ENCODE results near the gene NLE1.

NLE1 gene

GRCh38 chr17:35166526-35166925 is 24.4 kb upstream of the NLE1 start:
- TF ChIP-seq FOXK2 (IDR thresholded peaks at IDR 0.05) (no peak), CTBP1 (IDR thresholded peaks at IDR 0.05; ENCODE audit: borderline replicate concordance) (no peak), ELF4 (IDR thresholded peaks at IDR 0.05) (no peak), SUZ12 (IDR thresholded peaks at IDR 0.05) (no peak), SP1 (IDR thresholded peaks at IDR 0.05) (no peak), NFRKB (IDR thresholded peaks at IDR 0.05) (no peak), ZNF384 (IDR thresholded peaks at IDR 0.05) (no peak), BHLHE40 (IDR thresholded peaks at IDR 0.05; ENCODE audit: borderline replicate concordance) (no peak), FOXA1 (IDR thresholded peaks at IDR 0.05) (no peak), FOXM1 (IDR thresholded peaks at IDR 0.05; ENCODE audit: borderline replicate concordance) (no peak), L3MBTL2 (conservative IDR thresholded peaks at IDR 0.05) (no peak)
- no peak for DNase-seq (ENCODE audit: extremely low spot score)
- CTCF ChIA-PET: interaction anchor here (0.6 to 1.0 kb wide), 2 partner anchors 17 to 373 kb away, joined by 3 read pairs; no protein-coding TSS in a partner anchor
- POLR2A ChIA-PET: no interaction called here

GRCh38 chr17:35164716-35165115 is 22.6 kb upstream of the NLE1 start:
- DNase-seq (ENCODE audit: extremely low spot score): no peak
- ChIA-PET POLR2A (interaction anchor here (0.6 kb wide), 1 partner anchor 647 kb away, joined by 3 read pairs; no protein-coding TSS in a partner anchor), CTCF (no interaction called here)
- TF ChIP-seq FOXK2 (IDR thresholded peaks at IDR 0.05): no peak
- no peak for TF ChIP-seq CTBP1 (IDR thresholded peaks at IDR 0.05; ENCODE audit: borderline replicate concordance)
- no peak for TF ChIP-seq SUZ12 (IDR thresholded peaks at IDR 0.05)
- no peak for TF ChIP-seq ELF4 (IDR thresholded peaks at IDR 0.05)
- no peak for TF ChIP-seq PKNOX1 (IDR thresholded peaks at IDR 0.05)

GRCh38 chr17:35163886-35164285 is 21.8 kb upstream of the NLE1 start:
- DNase-seq (ENCODE audit: extremely low spot score): no peak
- TF ChIP-seq FOXA1 (IDR thresholded peaks at IDR 0.05) (no peak), BHLHE40 (IDR thresholded peaks at IDR 0.05; ENCODE audit: borderline replicate concordance) (no peak), PKNOX1 (IDR thresholded peaks at IDR 0.05) (no peak), SUZ12 (IDR thresholded peaks at IDR 0.05) (no peak)
- ChIA-PET POLR2A (no interaction called here), CTCF (no interaction called here)

GRCh38 chr17:35162755-35163154 is 20.7 kb upstream of the NLE1 start:
- DNase-seq (ENCODE audit: extremely low spot score): no peak
- POLR2A ChIA-PET: no interaction called here
- CTCF ChIA-PET: no interaction called here
- no peak for TF ChIP-seq ARNT (IDR thresholded peaks at IDR 0.05)
- TF ChIP-seq FOXA1 (IDR thresholded peaks at IDR 0.05): no peak
- TF ChIP-seq PKNOX1 (IDR thresholded peaks at IDR 0.05): no peak
- TF ChIP-seq LEF1 (IDR thresholded peaks at IDR 0.05; ENCODE audit: borderline replicate concordance): no peak
- no peak for TF ChIP-seq TARDBP (IDR thresholded peaks at IDR 0.05)
- no peak for TF ChIP-seq SUZ12 (IDR thresholded peaks at IDR 0.05)
- TF ChIP-seq NFRKB (IDR thresholded peaks at IDR 0.05): no peak
- TF ChIP-seq HDGF (IDR thresholded peaks at IDR 0.05; ENCODE audit: borderline replicate concordance): no peak
- TF ChIP-seq CTBP1 (IDR thresholded peaks at IDR 0.05; ENCODE audit: borderline replicate concordance): no peak
- no peak for TF ChIP-seq ELF4 (IDR thresholded peaks at IDR 0.05)
- no peak for TF ChIP-seq L3MBTL2 (conservative IDR thresholded peaks at IDR 0.05)
- TF ChIP-seq FOXM1 (IDR thresholded peaks at IDR 0.05; ENCODE audit: borderline replicate concordance): no peak
- TF ChIP-seq FOXK2 (IDR thresholded peaks at IDR 0.05): no peak
- no peak for TF ChIP-seq ZNF384 (IDR thresholded peaks at IDR 0.05)
- no peak for TF ChIP-seq SP1 (IDR thresholded peaks at IDR 0.05)
- no peak for TF ChIP-seq BHLHE40 (IDR thresholded peaks at IDR 0.05; ENCODE audit: borderline replicate concordance)

GRCh38 chr17:35161281-35161761 is 19.2 kb upstream of the NLE1 start:
- POLR2A ChIA-PET: no interaction called here
- no peak for TF ChIP-seq PKNOX1 (IDR thresholded peaks at IDR 0.05)
- no peak for TF ChIP-seq FOXA1 (IDR thresholded peaks at IDR 0.05)
- no peak for TF ChIP-seq HDGF (IDR thresholded peaks at IDR 0.05; ENCODE audit: borderline replicate concordance)
- TF ChIP-seq FOXM1 (IDR thresholded peaks at IDR 0.05; ENCODE audit: borderline replicate concordance): no peak
- TF ChIP-seq CTBP1 (IDR thresholded peaks at IDR 0.05; ENCODE audit: borderline replicate concordance): no peak
- CTCF ChIA-PET: no interaction called here
- DNase-seq (ENCODE audit: extremely low spot score): no peak

- no peak for DNase-seq (ENCODE audit: extremely low spot score)
- CTCF ChIA-PET: no interaction called here
- POLR2A ChIA-PET: no interaction called here
- TF ChIP-seq FOXA1 (IDR thresholded peaks at IDR 0.05) (no peak), SP1 (IDR thresholded peaks at IDR 0.05) (no peak), FOXM1 (IDR thresholded peaks at IDR 0.05; ENCODE audit: borderline replicate concordance) (no peak), CTBP1 (IDR thresholded peaks at IDR 0.05; ENCODE audit: borderline replicate concordance) (no peak), ZNF384 (IDR thresholded peaks at IDR 0.05) (no peak), ELF4 (IDR thresholded peaks at IDR 0.05) (no peak), PKNOX1 (IDR thresholded peaks at IDR 0.05) (no peak), FOXK2 (IDR thresholded peaks at IDR 0.05) (no peak), HDGF (IDR thresholded peaks at IDR 0.05; ENCODE audit: borderline replicate concordance) (no peak)
These were observed 18.5 kb upstream of the NLE1 start for GRCh38 chr17:35160354-35161201.

Measured in HEK293T (cell line).